ENCODE measurements around the gene SPOCK2. TPM values are rescaled to one million over a fixed set of nuclear protein-coding genes. Genes with fewer than 3 reads are reported as not detected.

SPOCK2 gene
- total RNA-seq, 1 experiment from 2014 or later: 1.1 TPM

GRCh38 chr10:72014197-72014596 is 74.2 kb downstream of the SPOCK2 start:
- no peak for DNase-seq (ENCODE audit: low read depth, low spot score)
- no peak overlapping the region for H3K27ac ChIP-seq (ENCODE audit: low read depth, low read length)
- intact Hi-C loops (cut with micrococcal nuclease): no loop called here
- no TSS peak for BruUV-seq (replicated peaks)
- TF ChIP-seq EGR1 (IDR thresholded peaks at IDR 0.05; ENCODE audit: low read depth): no peak
- TF ChIP-seq ELF1 (IDR thresholded peaks at IDR 0.05; ENCODE audit: borderline replicate concordance, low read depth): no peak
- no peak for TF ChIP-seq POLR2A (IDR thresholded peaks at IDR 0.05; ENCODE audit: borderline replicate concordance, extremely low read depth, insufficient read depth, insufficient read length)
- TF ChIP-seq POLR2AphosphoS5 (IDR thresholded peaks at IDR 0.05; ENCODE audit: low read depth, low read length): no peak; the same call in 1 of the 2 replicates
- no peak for TF ChIP-seq EZH2phosphoT487 (IDR thresholded peaks at IDR 0.05; ENCODE audit: borderline replicate concordance)
- no peak for ATAC-seq
- POLR2A ChIA-PET: no interaction called here
- no peak overlapping the region for H2AFZ ChIP-seq (ENCODE audit: low read depth, low read length, poor library complexity, severe bottlenecking)
- RAD21 ChIA-PET (ENCODE audit: low non-redundant PET in 1 of 2, low total read pairs in 2 of 2, uncharacterized antibody in 2 of 2, unreplicated experiment in 2 of 2): no interaction called here
- no peak overlapping the region for H3K9ac ChIP-seq (ENCODE audit: low read length)
- H3K4me1 ChIP-seq (ENCODE audit: control insufficient read depth in 1 of 2, insufficient read depth in 2 of 2, low read length in 2 of 2): no peaks in the 10 kb centered on the region
- no peaks in the 10 kb centered on the region for H3K9me2 ChIP-seq (ENCODE audit: insufficient read depth)
- CTCF ChIA-PET: interaction anchor here (1.6 kb wide), 1 partner anchor 34 kb away, joined by 4 read pairs; no protein-coding TSS in a partner anchor
- no peaks in the 10 kb centered on the region for H4K20me1 ChIP-seq (ENCODE audit: insufficient read depth)
- H3K4me3 ChIP-seq (replicated peaks in 1 of 2; ENCODE audit: low read depth in 1 of 2, low read length in 2 of 2): no peak overlapping the region
- no peaks in the 10 kb centered on the region for H3K27me3 ChIP-seq (ENCODE audit: insufficient read depth, low read length)
- no peaks in the 10 kb centered on the region for H3K9me3 ChIP-seq (ENCODE audit: control insufficient read depth in 1 of 2, insufficient read depth in 1 of 2, low read depth in 1 of 2, low read length in 2 of 2)
- no peak overlapping the region for H3K4me2 ChIP-seq (ENCODE audit: low read length)
- no peaks in the 10 kb centered on the region for H3K79me2 ChIP-seq (ENCODE audit: insufficient read depth, low read length)
- peaks cover 0 to 1% of the 10 kb centered on the region in 2 experiments; a peak in 1 of 4 replicates for H3K36me3 ChIP-seq (ENCODE audit: control insufficient read depth in 1 of 2, insufficient read depth in 2 of 2, low read length in 2 of 2)

- Histone ChIP-seq H3K27ac (ENCODE audit: low read depth, low read length) (no peak overlapping the region), H3K4me1 (ENCODE audit: control insufficient read depth in 1 of 2, insufficient read depth in 2 of 2, low read length in 2 of 2) (no peaks in the 10 kb centered on the region), H3K4me2 (ENCODE audit: low read length) (no peak overlapping the region), H3K27me3 (ENCODE audit: insufficient read depth, low read length) (no peaks in the 10 kb centered on the region), H3K79me2 (ENCODE audit: insufficient read depth, low read length) (no peaks in the 10 kb centered on the region), H3K9me3 (ENCODE audit: control insufficient read depth in 1 of 2, insufficient read depth in 1 of 2, low read depth in 1 of 2, low read length in 2 of 2) (no peaks in the 10 kb centered on the region), H3K36me3 (ENCODE audit: control insufficient read depth in 1 of 2, insufficient read depth in 2 of 2, low read length in 2 of 2) (peaks cover 2 to 7% of the 10 kb centered on the region in 2 experiments; a peak in 2 of 4 replicates), H3K9me2 (ENCODE audit: insufficient read depth) (no peaks in the 10 kb centered on the region), H2AFZ (ENCODE audit: low read depth, low read length, poor library complexity, severe bottlenecking) (no peak overlapping the region), H3K4me3 (replicated peaks in 1 of 2; ENCODE audit: low read depth in 1 of 2, low read length in 2 of 2) (no peak overlapping the region), H3K9ac (ENCODE audit: low read length) (no peak overlapping the region), H4K20me1 (ENCODE audit: insufficient read depth) (no peaks in the 10 kb centered on the region)
- intact Hi-C loops (cut with micrococcal nuclease): no loop called here
- no peak for ATAC-seq
- no peak for DNase-seq (ENCODE audit: low read depth, low spot score)
- RAD21 ChIA-PET (ENCODE audit: low non-redundant PET in 1 of 2, low total read pairs in 2 of 2, uncharacterized antibody in 2 of 2, unreplicated experiment in 2 of 2): no interaction called here
- CTCF ChIA-PET: no interaction called here
- BruUV-seq (replicated peaks): no TSS peak
- POLR2A ChIA-PET: no interaction called here
- TF ChIP-seq REST (IDR thresholded peaks at IDR 0.05; ENCODE audit: low read depth) (no peak), SP1 (IDR thresholded peaks at IDR 0.05; ENCODE audit: low read depth) (no peak), MAX (IDR thresholded peaks at IDR 0.05) (no peak), RAD21 (IDR thresholded peaks at IDR 0.05; ENCODE audit: low read depth) (no peak), EGR1 (IDR thresholded peaks at IDR 0.05; ENCODE audit: low read depth) (no peak), ZNF274 (IDR thresholded peaks at IDR 0.05; ENCODE audit: low read depth, low read length) (no peak), SRF (IDR thresholded peaks at IDR 0.05; ENCODE audit: low read depth) (no peak), JUND (IDR thresholded peaks at IDR 0.05) (no peak), POLR2A (IDR thresholded peaks at IDR 0.05; ENCODE audit: borderline replicate concordance, extremely low read depth, insufficient read depth, insufficient read length) (no peak), CBX3 (IDR thresholded peaks at IDR 0.05; ENCODE audit: low read depth) (no peak), ZFX (IDR thresholded peaks at IDR 0.05) (no peak), EZH2 (IDR thresholded peaks at IDR 0.05) (no peak), ATF3 (IDR thresholded peaks at IDR 0.05) (no peak), EZH2phosphoT487 (IDR thresholded peaks at IDR 0.05; ENCODE audit: borderline replicate concordance) (no peak)
Observed at GRCh38 chr10:72013202-72013945, 75.0 kb downstream of the SPOCK2 start.
